Thoracic aorta (tissue), 2 donors: ENCODE data around the gene USHBP1. TPM values are rescaled to one million over a fixed set of nuclear protein-coding genes. Genes with fewer than 3 reads are reported as not detected.

Experiments
- ATAC-seq: fragments of 150-250 bp; one replicate; pipeline ENCODE4 v1.8.0; 2017; ENCODE audit warnings: low read depth; ENCODE audit not compliant: insufficient number of reproducible peaks, low FRiP score
- DNase-seq: peaks from one replicate; pipeline ENCODE4 v3.0.0-alpha.2; 2020; ENCODE audit warnings: low spot score
- H3K27ac ChIP-seq, 2 donors: fragments of 200-600 bp; sonication (generic); 1 replicate in 1 of 2; 2 replicates in 1 of 2; pipeline ENCODE4 v1.5.1; 2016; ENCODE audit warnings: mild to moderate bottlenecking in 2 of 2, moderate library complexity in 2 of 2
- H3K27me3 ChIP-seq: fragments of 200-600 bp; sonication (generic); replicated peaks from 2 replicates; pipeline ENCODE4 v1.6.0; 2016; ENCODE audit warnings: mild to moderate bottlenecking; ENCODE audit not compliant: insufficient read depth
- H3K36me3 ChIP-seq: fragments of 200-600 bp; sonication (generic); one replicate; pipeline ENCODE4 v1.5.1; 2016
- H3K4me1 ChIP-seq, 2 donors: fragments of 200-600 bp; sonication (generic); 1 replicate in 1 of 2; 2 replicates in 1 of 2; pipeline versions ENCODE4 v1.5.1 to v1.6.0; 2016; ENCODE audit warnings: low read depth in 2 of 2, mild to moderate bottlenecking in 1 of 2; ENCODE audit not compliant: control insufficient read depth in 1 of 2
- H3K4me3 ChIP-seq: fragments of 200-600 bp; sonication (generic); 2 replicates; pipeline ENCODE4 v1.5.1; 2016; ENCODE audit warnings: mild to moderate bottlenecking
- H3K9me3 ChIP-seq: fragments of 200-600 bp; sonication (generic); 2 replicates; pipeline ENCODE4 v1.5.1; 2016
- CTCF ChIP-seq: fragments of 200-600 bp; sonication (generic); IDR thresholded peaks from one replicate; pipeline ENCODE4 v1.5.1; 2019; ENCODE audit warnings: antibody characterized with exemption
- total RNA-seq, 2 donors: library from RNA; depleted of rRNA; stranded (reverse); fragments of >200 nt; gene quantifications; one replicate each; pipeline versions ENCODE4 v1.1.0 to v1.2.3, GENCODE V29; 2016

The USHBP1 gene
- total RNA-seq, 2 donors from 2014 or later, result 3.5 to 4.0 TPM

GRCh38 chr19:17305216-17305516, 40.6 kb upstream of the USHBP1 start:
- H3K4me3 ChIP-seq, result peak overlapping the region; percentile 84
- TF ChIP-seq CTCF, result no peak
- DNase-seq, result no peak
- H3K36me3 ChIP-seq, result peaks cover 3% of the 10 kb centered on the region
- no peaks in the 10 kb centered on the region for H3K27me3 ChIP-seq
- no peak for ATAC-seq
- peaks cover 26 to 58% of the 10 kb centered on the region in 2 donors for H3K4me1 ChIP-seq
- peak overlapping the region; percentile 84 to 90 for H3K27ac ChIP-seq
- no peaks in the 10 kb centered on the region for H3K9me3 ChIP-seq

- ATAC-seq (no peak), DNase-seq (no peak)
- H3K36me3 ChIP-seq, result peaks cover 4% of the 10 kb centered on the region
- peak overlapping the region; percentile 84 for H3K4me3 ChIP-seq
- H3K27me3 ChIP-seq, result no peaks in the 10 kb centered on the region
- peak overlapping the region; percentile 84 to 90 for H3K27ac ChIP-seq
- no peak for TF ChIP-seq CTCF
- H3K4me1 ChIP-seq, result peaks cover 25 to 54% of the 10 kb centered on the region in 2 donors
- no peaks in the 10 kb centered on the region for H3K9me3 ChIP-seq
Observed at GRCh38 chr19:17304386-17305215, 40.1 kb upstream of the USHBP1 start.

- no peaks in the 10 kb centered on the region for H3K9me3 ChIP-seq
- no peak for DNase-seq
- no peak for TF ChIP-seq CTCF
- H3K36me3 ChIP-seq, result peaks cover 4% of the 10 kb centered on the region
- H3K27me3 ChIP-seq, result no peaks in the 10 kb centered on the region
- ATAC-seq, result no peak
- peaks cover 25 to 52% of the 10 kb centered on the region in 2 donors for H3K4me1 ChIP-seq
- H3K4me3 ChIP-seq, result peak overlapping the region; percentile 87
- H3K27ac ChIP-seq, result peak overlapping the region; percentile 33 to 36
Observed at GRCh38 chr19:17303940-17304267, 39.4 kb upstream of the USHBP1 start.

GRCh38 chr19:17303167-17303939, 38.8 kb upstream of the USHBP1 start, which contains the start of gene ABHD8:
Gene ABHD8 (minus strand): TSS chr19:17303425. CDS start chr19:17301616, 1,809 bp downstream.
- ATAC-seq (peak; percentile 71), DNase-seq (peak; percentile 85)
- TF ChIP-seq CTCF, result peak; percentile 83
- Histone ChIP-seq H3K36me3 (peaks cover 4% of the 10 kb centered on the region), H3K27me3 (no peaks in the 10 kb centered on the region), H3K4me1 (peaks cover 25 to 47% of the 10 kb centered on the region in 2 donors), H3K9me3 (no peaks in the 10 kb centered on the region), H3K27ac (peak within 1 kb of the TSS; percentile 57 to 63), H3K4me3 (peak within 1 kb of the TSS; percentile 87)
